Activated naive CD4-positive, alpha-beta T cell treated with anti-CD3 and anti-CD28 coated beads for 36 hours (primary cell): ENCODE results near the gene ZNF432. TPM values are rescaled to one million over a fixed set of nuclear protein-coding genes. Genes with fewer than 3 reads are reported as not detected.
"Not testable (repeated sequence)": the region's sequence is repeated elsewhere in the genome, so short reads cannot be mapped to it uniquely, and the experiment has no call there.

Source experiments
- CTCF ChIA-PET: fragments of 350-600 bp; sonication (Branson Sonifier 250); formaldehyde crosslinking; loops from one replicate; lab custom pipeline; 2021; ENCODE audit warnings: antibody characterized with exemption; lab: Charles Lee
- DNase-seq: peaks from one replicate; pipeline ENCODE4 v3.0.0-alpha.2; 2020
- H3K27ac Mint-ChIP-seq: one replicate; pipeline ENCODE4 v1.8.0; 2021; ENCODE audit warnings: mild to moderate bottlenecking, mixed read lengths
- H3K27me3 Mint-ChIP-seq: one replicate; pipeline ENCODE4 v1.8.0; 2021; ENCODE audit warnings: low read depth, mixed read lengths
- H3K36me3 Mint-ChIP-seq: one replicate; pipeline ENCODE4 v1.8.0; 2021; ENCODE audit warnings: low read depth, mixed read lengths
- H3K4me1 Mint-ChIP-seq: one replicate; pipeline ENCODE4 v1.8.0; 2021; ENCODE audit warnings: low read depth, mixed read lengths
- H3K4me3 Mint-ChIP-seq: one replicate; pipeline ENCODE4 v1.8.0; 2021; ENCODE audit warnings: mild to moderate bottlenecking, moderate library complexity, mixed read lengths
- H3K9me3 Mint-ChIP-seq: one replicate; pipeline ENCODE4 v1.8.0; 2021; ENCODE audit warnings: mixed read lengths
- intact Hi-C: fragments of 100-400 bp; cut with micrococcal nuclease; formaldehyde crosslinking; loops from one replicate; pipeline ENCODE4 v1.15.1; 2023
- total RNA-seq, 2 experiments: library from RNA; stranded (reverse); gene quantifications; one replicate each; pipeline ENCODE4 v1.2.3, GENCODE V29; 2021

Gene ZNF432
- total RNA-seq, 2 experiments from 2014 or later: 6.2 to 6.7 TPM

- Mint-ChIP-seq H3K4me1 (no peaks in the 10 kb centered on the region), H3K27ac (no peak overlapping the region), H3K36me3 (peaks cover 92% of the 10 kb centered on the region), H3K9me3 (peaks cover 59% of the 10 kb centered on the region), H3K27me3 (no peaks in the 10 kb centered on the region), H3K4me3 (no peak overlapping the region)
- CTCF ChIA-PET: no interaction called here
- intact Hi-C loops: no loop called here
- no peak for DNase-seq
Measured at GRCh38 chr19:52039169-52039568, 9.5 kb downstream of the ZNF432 start.

DNA sequence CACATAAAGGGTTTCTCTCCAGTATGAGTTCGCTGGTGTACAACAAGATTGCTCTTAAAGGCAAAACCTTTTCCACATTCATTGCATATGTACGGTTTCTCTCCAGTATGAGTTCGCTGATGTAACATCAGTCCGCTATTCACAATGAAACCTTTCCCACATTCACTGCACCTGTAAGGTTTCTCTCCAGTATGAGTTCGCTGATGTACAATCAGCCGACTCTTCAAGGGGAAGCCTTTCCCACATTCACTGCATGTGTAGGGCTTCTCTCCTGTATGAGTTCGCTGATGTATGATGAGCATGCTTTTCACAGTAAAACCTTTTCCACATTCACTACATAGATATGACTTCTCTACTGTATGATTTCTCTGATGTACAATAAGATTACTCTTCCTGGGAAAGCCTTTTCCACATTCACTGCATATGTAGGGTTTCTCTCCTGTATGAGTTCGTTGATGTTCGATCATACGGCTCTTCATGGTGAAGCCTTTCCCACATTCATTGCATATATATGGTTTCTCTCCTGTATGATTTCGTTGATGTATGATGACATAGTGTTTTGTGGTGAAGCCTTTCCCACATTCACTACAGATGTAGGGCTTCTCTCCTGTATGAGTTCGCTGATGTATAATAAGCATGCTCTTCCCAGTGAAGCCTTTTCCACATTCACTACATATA is 14.4 kb downstream of the ZNF432 start:
- intact Hi-C loops: no loop called here
- peaks cover 4% of the 10 kb centered on the region for H3K4me1 Mint-ChIP-seq
- CTCF ChIA-PET: no interaction called here
- no peak overlapping the region for H3K4me3 Mint-ChIP-seq
- peaks cover 58% of the 10 kb centered on the region for H3K9me3 Mint-ChIP-seq
- no peaks in the 10 kb centered on the region for H3K27me3 Mint-ChIP-seq
- H3K36me3 Mint-ChIP-seq: peaks cover 81% of the 10 kb centered on the region
- no peak overlapping the region for H3K27ac Mint-ChIP-seq
- DNase-seq: no peak

DNA sequence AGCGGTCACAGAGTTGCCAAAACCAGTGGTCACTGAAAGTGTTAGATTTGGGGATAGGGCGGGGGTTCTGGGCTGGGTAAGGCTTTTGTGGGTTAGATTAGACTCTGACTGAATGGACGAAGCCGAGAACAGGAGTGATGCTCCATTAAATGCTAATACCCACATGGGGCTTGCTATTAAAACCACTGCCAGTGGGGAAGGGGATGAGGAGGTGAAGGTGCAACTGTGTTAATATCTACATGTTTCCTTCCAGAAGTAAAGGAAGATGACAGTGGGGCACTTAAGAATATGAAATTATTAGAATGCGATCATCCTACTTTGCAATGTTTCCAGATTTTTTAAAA is 19.9 kb downstream of the ZNF432 start:
- H3K27ac Mint-ChIP-seq: peak overlapping the region; percentile 91
- CTCF ChIA-PET: no interaction called here
- H3K4me1 Mint-ChIP-seq: peaks cover 26% of the 10 kb centered on the region
- H3K36me3 Mint-ChIP-seq: peaks cover 69% of the 10 kb centered on the region
- peak overlapping the region; percentile 82 for H3K4me3 Mint-ChIP-seq
- peaks cover 45% of the 10 kb centered on the region for H3K9me3 Mint-ChIP-seq
- H3K27me3 Mint-ChIP-seq: no peaks in the 10 kb centered on the region
- intact Hi-C loops: loop anchor here (1.0 to 10.0 kb wide), 5 partner anchors 20 to 456 kb away; partner anchors contain the start of genes PPP2R1A, ZNF175, ZNF350 and ZNF432
- no peak for DNase-seq

- intact Hi-C loops: loop anchor here (1.0 to 10.0 kb wide), 5 partner anchors 20 to 456 kb away; partner anchors contain the start of genes PPP2R1A, ZNF175, ZNF350 and ZNF432
- H3K27me3 Mint-ChIP-seq: no peaks in the 10 kb centered on the region
- peaks cover 42% of the 10 kb centered on the region for H3K9me3 Mint-ChIP-seq
- CTCF ChIA-PET: no interaction called here
- DNase-seq: peak; percentile 90
- peaks cover 26% of the 10 kb centered on the region for H3K4me1 Mint-ChIP-seq
- H3K36me3 Mint-ChIP-seq: peaks cover 69% of the 10 kb centered on the region
- H3K27ac Mint-ChIP-seq: peak within 1 kb of the TSS; percentile 91
- peak within 1 kb of the TSS; percentile 82 for H3K4me3 Mint-ChIP-seq
Measured at GRCh38 chr19:52028027-52028779, 20.4 kb downstream of the ZNF432 start, which contains the start of gene ZNF614. TSS of gene ZNF614 (minus strand) at chr19:52028379. CDS start at chr19:52025745, 2,634 bp downstream.

DNA sequence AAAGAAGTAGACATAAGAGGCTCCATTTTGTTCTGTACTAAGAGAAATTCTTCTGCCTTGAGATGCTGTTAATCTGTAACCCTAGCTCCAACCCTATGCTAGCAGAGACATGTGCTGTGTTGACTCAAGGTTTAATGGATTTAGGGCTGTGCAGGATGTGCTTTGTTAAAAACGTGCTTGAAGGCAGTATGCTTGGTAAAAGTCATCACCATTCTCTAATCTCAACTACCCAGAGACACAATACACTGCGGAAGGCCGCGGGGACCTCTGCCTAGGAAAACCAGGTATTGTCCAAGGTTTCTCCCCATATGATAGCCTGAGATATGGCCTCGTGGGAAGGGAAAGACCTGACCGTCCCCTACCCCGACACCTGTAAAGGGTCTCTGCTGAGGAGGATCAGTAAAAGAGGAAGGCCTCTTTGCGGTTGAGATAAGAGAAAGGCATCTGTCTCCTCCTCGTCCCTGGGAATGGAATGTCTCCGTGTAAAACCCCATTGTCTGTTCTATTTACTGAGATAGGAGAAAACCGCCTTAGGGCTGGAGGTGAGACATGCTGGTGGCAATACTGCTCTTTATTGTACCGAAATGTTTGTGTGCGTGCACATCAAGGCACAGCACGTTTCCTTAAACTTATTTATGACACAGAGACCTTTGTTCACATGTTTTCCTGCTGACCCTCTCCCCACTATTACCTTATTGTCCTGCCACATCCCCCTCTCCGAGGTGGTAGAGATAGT is 22.2 kb downstream of the ZNF432 start:
- CTCF ChIA-PET, H3K27ac Mint-ChIP-seq, DNase-seq, H3K27me3 Mint-ChIP-seq, H3K4me3 Mint-ChIP-seq: not testable (repeated sequence)
- Mint-ChIP-seq H3K36me3 (peaks cover 75% of the 10 kb centered on the region), H3K4me1 (peaks cover 26% of the 10 kb centered on the region), H3K9me3 (peaks cover 46% of the 10 kb centered on the region)
- intact Hi-C loops: loop anchor here (5.0 to 10.0 kb wide), 2 partner anchors 168 to 454 kb away; partner anchors contain the start of genes PPP2R1A and ZNF175

DNA sequence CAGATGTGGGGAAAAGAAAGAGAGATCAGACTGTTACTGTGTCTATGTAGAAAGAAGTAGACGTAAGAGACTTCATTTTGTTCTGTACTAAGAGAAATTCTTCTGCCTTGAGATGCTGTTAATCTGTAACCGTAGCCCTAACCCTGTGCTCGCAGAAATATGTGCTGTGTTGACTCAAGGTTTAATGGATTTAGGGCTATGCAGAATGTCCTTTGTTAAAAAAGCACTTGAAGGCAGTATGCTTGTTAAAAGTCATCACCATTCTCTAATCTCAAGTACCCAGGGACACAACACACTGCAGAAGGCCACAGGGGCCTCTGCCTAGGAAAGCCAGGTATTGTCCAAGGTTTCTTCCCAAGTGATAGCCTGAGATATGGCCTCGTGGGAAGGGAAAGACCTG is 24.2 kb downstream of the ZNF432 start:
- H3K9me3 Mint-ChIP-seq: peaks cover 56% of the 10 kb centered on the region
- peaks cover 80% of the 10 kb centered on the region for H3K36me3 Mint-ChIP-seq
- H3K4me3 Mint-ChIP-seq, DNase-seq, H3K27ac Mint-ChIP-seq, H3K27me3 Mint-ChIP-seq, CTCF ChIA-PET: not testable (repeated sequence)
- H3K4me1 Mint-ChIP-seq: peaks cover 27% of the 10 kb centered on the region
- intact Hi-C loops: loop anchor here (10.0 kb wide), 1 partner anchor 170 kb away; the partner anchor contains the start of gene PPP2R1A

DNA sequence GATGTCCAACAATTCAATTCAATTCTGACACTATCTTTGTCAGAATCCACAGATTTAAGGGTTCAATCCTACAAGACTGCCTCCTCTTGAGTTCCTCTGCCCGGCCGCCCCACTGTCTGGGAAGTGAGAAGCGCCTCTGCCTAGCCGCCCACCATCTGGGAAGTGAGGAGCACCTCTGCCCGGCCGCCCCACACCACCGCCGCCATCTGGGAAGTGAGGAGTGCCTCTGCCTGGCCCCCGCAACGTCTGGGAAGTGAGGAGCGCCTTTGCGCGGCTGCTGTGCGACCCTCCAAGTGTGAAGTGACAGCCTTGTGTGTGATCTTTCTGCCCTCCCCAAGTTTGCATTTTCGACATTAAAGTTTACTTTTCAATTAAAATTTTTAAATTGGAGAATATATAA is 26.4 kb downstream of the ZNF432 start:
- Mint-ChIP-seq H3K9me3 (peaks cover 68% of the 10 kb centered on the region), H3K36me3 (peaks cover 95% of the 10 kb centered on the region), H3K4me3 (no peak overlapping the region), H3K4me1 (peaks cover 20% of the 10 kb centered on the region), H3K27me3 (no peaks in the 10 kb centered on the region), H3K27ac (no peak overlapping the region)
- DNase-seq: no peak
- intact Hi-C loops: loop anchor here (10.0 kb wide), 1 partner anchor 173 kb away; the partner anchor contains the start of gene PPP2R1A
- CTCF ChIA-PET: no interaction called here

DNA sequence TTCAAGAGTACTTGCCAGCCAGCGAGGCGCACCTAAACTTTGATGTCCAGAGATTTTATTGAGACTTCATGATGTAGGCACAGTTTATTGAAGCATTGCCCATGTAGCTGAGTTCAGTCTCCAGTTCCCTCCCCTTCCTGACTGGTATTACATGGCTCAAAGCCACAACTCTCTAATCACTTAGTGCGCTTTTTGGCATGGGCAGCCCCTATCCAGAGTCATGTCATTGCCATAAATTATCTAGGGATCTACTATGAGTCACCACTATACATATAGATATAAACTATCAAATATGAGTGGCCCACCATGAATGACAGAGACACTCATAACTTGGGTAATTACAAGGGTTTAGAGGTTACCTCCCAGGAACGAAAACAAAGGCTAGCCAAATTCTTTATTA is 28.1 kb downstream of the ZNF432 start:
- H3K4me1 Mint-ChIP-seq: peaks cover 7% of the 10 kb centered on the region
- peaks cover 95% of the 10 kb centered on the region for H3K36me3 Mint-ChIP-seq
- H3K9me3 Mint-ChIP-seq: peaks cover 69% of the 10 kb centered on the region
- DNase-seq: no peak
- H3K4me3 Mint-ChIP-seq: no peak overlapping the region
- intact Hi-C loops: loop anchor here (10.0 kb wide), 1 partner anchor 174 kb away; the partner anchor contains the start of gene PPP2R1A
- CTCF ChIA-PET: interaction anchor here (0.7 kb wide), 2 partner anchors 889 to 1102 kb away, joined by 3 to 4 read pairs; no protein-coding TSS in a partner anchor
- no peaks in the 10 kb centered on the region for H3K27me3 Mint-ChIP-seq
- no peak overlapping the region for H3K27ac Mint-ChIP-seq

DNA sequence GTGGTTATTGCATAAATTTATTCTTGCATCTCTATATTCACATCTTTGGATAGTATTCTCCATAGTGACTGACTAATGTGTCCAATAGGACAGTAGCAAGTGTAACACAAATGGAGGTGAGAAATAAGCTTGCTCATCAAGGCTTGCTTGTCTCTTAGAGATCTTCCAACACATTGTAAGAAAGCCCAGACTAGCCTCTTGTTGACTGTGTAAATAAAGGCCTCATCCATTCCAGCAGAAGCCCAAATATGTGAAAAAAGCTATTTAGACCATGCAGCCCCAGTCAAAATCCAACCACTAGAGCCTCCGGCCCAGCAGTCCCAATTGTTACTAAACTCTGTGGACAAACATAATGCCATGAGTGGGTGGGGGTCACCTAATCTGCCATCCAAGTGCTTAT is 38.0 kb downstream of the ZNF432 start:
- peaks cover 56% of the 10 kb centered on the region for H3K36me3 Mint-ChIP-seq
- CTCF ChIA-PET: no interaction called here
- no peak overlapping the region for H3K4me3 Mint-ChIP-seq
- no peaks in the 10 kb centered on the region for H3K27me3 Mint-ChIP-seq
- intact Hi-C loops: no loop called here
- H3K27ac Mint-ChIP-seq: no peak overlapping the region
- no peak for DNase-seq
- H3K4me1 Mint-ChIP-seq: peaks cover 12% of the 10 kb centered on the region
- H3K9me3 Mint-ChIP-seq: peaks cover 33% of the 10 kb centered on the region

GRCh38 chr19:52007806-52008557 is 40.7 kb downstream of the ZNF432 start, which contains the start of gene ZNF615:
TSS of gene ZNF615 (minus strand) at chr19:52008211. CDS start at chr19:52003711, 4,500 bp downstream.
- CTCF ChIA-PET: no interaction called here
- peak within 1 kb of the TSS; percentile 97 for H3K27ac Mint-ChIP-seq
- peaks cover 52% of the 10 kb centered on the region for H3K36me3 Mint-ChIP-seq
- peaks cover 12% of the 10 kb centered on the region for H3K4me1 Mint-ChIP-seq
- H3K4me3 Mint-ChIP-seq: peak within 1 kb of the TSS; percentile 88
- peaks cover 33% of the 10 kb centered on the region for H3K9me3 Mint-ChIP-seq
- DNase-seq: peak; percentile 91
- no peaks in the 10 kb centered on the region for H3K27me3 Mint-ChIP-seq
- intact Hi-C loops: loop anchor here (1.0 kb wide), 4 partner anchors 20 to 81 kb away; partner anchors contain the start of genes ZNF350, ZNF613 and ZNF614

DNA sequence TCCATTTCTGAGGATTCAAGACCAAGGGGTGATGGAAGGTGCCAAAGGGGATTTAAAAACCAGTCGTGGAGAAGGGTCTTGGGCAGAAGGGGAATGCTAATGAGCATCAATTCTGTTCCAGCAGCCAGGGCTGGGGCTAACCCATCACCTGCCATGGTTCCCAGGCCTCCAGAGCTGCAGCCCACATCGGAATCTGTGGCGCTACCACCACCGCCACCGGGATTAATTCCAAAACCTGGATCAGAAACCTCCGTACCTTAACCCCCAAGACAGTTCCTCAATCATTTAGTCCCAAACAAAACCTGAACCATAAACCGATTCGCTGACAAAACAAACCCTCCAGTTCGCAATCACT is 41.2 kb downstream of the ZNF432 start:
- CTCF ChIA-PET: no interaction called here
- Mint-ChIP-seq H3K27me3 (no peaks in the 10 kb centered on the region), H3K9me3 (peaks cover 29% of the 10 kb centered on the region), H3K4me3 (peak overlapping the region; percentile 88), H3K36me3 (peaks cover 50% of the 10 kb centered on the region), H3K4me1 (peaks cover 12% of the 10 kb centered on the region), H3K27ac (peak overlapping the region; percentile 97)
- no peak for DNase-seq
- intact Hi-C loops: no loop called here
